SU-DHL-6 (cell line): ENCODE results near the gene CASKIN2.

Experiments
- EZH2phosphoT487 ChIP-seq: fragments of 200-600 bp; sonication (generic), shearing (Covaris generic); conservative IDR thresholded peaks from 2 replicates; pipeline ENCODE4 v1.6.1; 2018; ENCODE audit warnings: mild to moderate bottlenecking, antibody characterized with exemption, low read length, moderate library complexity, mixed read lengths
- TF ChIP-seq, protein P1 (sequence below): fragments of 200-600 bp; sonication (generic); IDR thresholded peaks from one replicate; pipeline ENCODE4 v1.5.1; 2017; ENCODE audit warnings: antibody characterized with exemption, mild to moderate bottlenecking, low read length, moderate library complexity; ENCODE audit not compliant: insufficient read depth, poor library complexity, severe bottlenecking

DNA sequence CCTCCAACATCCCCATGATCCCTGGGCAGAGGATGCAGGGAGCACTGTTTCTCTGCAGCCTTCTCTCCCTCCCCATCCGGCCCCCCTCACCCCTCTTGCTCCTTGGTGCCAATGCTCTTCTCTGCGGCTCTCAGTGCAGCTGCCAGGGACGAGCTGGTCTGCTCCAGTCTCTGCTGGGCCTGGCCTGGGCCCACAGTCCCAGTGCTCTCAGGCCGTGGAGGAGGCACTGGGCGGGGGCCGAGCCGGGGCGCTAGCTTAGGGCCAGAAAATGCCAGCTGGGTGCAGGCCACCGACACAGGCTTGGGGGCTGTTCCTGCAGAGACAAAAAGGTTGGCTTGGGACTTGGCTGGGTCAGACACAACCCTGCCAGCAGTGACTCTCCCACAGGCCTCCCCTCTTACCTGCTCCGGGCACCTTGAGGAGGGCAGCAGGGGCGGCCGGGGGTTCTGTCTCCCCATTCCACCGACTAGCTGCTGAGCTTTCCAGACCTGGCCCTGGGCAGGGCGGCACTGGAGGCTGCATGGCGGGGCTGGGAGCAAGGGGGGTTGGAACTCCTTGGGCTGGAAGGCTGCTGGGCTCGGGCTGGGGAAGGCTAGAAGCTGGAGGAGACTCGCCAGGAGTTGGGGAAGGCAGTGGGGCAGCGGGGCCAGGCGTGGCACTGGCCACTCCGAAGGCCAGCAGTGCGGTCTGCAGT lies 13.8 kb downstream of the CASKIN2 start:
- TF ChIP-seq, protein P1, sequence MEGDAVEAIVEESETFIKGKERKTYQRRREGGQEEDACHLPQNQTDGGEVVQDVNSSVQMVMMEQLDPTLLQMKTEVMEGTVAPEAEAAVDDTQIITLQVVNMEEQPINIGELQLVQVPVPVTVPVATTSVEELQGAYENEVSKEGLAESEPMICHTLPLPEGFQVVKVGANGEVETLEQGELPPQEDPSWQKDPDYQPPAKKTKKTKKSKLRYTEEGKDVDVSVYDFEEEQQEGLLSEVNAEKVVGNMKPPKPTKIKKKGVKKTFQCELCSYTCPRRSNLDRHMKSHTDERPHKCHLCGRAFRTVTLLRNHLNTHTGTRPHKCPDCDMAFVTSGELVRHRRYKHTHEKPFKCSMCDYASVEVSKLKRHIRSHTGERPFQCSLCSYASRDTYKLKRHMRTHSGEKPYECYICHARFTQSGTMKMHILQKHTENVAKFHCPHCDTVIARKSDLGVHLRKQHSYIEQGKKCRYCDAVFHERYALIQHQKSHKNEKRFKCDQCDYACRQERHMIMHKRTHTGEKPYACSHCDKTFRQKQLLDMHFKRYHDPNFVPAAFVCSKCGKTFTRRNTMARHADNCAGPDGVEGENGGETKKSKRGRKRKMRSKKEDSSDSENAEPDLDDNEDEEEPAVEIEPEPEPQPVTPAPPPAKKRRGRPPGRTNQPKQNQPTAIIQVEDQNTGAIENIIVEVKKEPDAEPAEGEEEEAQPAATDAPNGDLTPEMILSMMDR = no peak
- no peak for TF ChIP-seq EZH2phosphoT487
